K562 (cell line): Measurements from ENCODE around the gene WWP2.

Experiments used
- EP300 ChIP-seq: IDR thresholded peaks from 2 replicates; pipeline ENCODE4 v1.6.1; 2012; ENCODE audit warnings: low read length, improper control_type of control experiment
- EZH2 ChIP-seq: IDR thresholded peaks from 2 replicates; pipeline ENCODE4 v1.6.1; 2012; ENCODE audit warnings: low read depth, mild to moderate bottlenecking, inconsistent platforms, low read length, borderline replicate concordance
- MIER1 ChIP-seq: fragments of 450-650 bp; IDR thresholded peaks from 2 replicates; pipeline ENCODE4 v1.6.1; 2016; ENCODE audit warnings: antibody characterized with exemption, mild to moderate bottlenecking, low read depth
- POLR2AphosphoS5 ChIP-seq: IDR thresholded peaks from 2 replicates; pipeline ENCODE4 v1.6.1; 2011; ENCODE audit warnings: mild to moderate bottlenecking, low read depth, low read length, moderate library complexity; ENCODE audit not compliant: control insufficient read depth, insufficient read depth
- SIN3A ChIP-seq, 2 experiments: fragments of 150-350 bp in 1 of 2; IDR thresholded peaks; 2 replicates each; pipeline ENCODE4 v1.6.1; 2011 to 2016; ENCODE audit warnings: borderline replicate concordance in 2 of 2, low read depth in 2 of 2, low read length in 2 of 2, mild to moderate bottlenecking in 2 of 2, moderate library complexity in 2 of 2; ENCODE audit not compliant: control insufficient read depth in 1 of 2
- SPI1 ChIP-seq: IDR thresholded peaks from 2 replicates; pipeline ENCODE4 v1.6.1; 2011; ENCODE audit warnings: low read depth, low read length, control low read depth, borderline replicate concordance
- ZKSCAN1 ChIP-seq: fragments of 150-350 bp; IDR thresholded peaks from 2 replicates; pipeline ENCODE4 v1.6.1; 2016; ENCODE audit warnings: low read depth, low read length
- ZNF184 ChIP-seq: sonication (generic); formaldehyde crosslinking; IDR thresholded peaks from 2 replicates; pipeline ENCODE4 v1.5.0; 2020; ENCODE audit warnings: missing genetic modification reagents
- TF ChIP-seq, protein P1 (sequence below), 3 experiments: IDR thresholded peaks in 2 of 3; conservative IDR thresholded peaks in 1 of 3; 2 replicates each; pipeline ENCODE4 v1.5.1; 2011 to 2012; ENCODE audit warnings: low read length in 3 of 3, mild to moderate bottlenecking in 3 of 3, control low read depth in 2 of 3, improper control_type of control experiment in 1 of 3, inconsistent platforms in 1 of 3, low read depth in 1 of 3, mixed read lengths in 1 of 3, moderate library complexity in 1 of 3; ENCODE audit not compliant: insufficient read depth in 2 of 3
- TF ChIP-seq, protein P2 (sequence below): sonication (generic); formaldehyde crosslinking; IDR thresholded peaks from 2 replicates; pipeline ENCODE4 v1.8.1; 2023; ENCODE audit warnings: mild to moderate bottlenecking, missing genetic modification reagents
- TF ChIP-seq, protein P3 (sequence below): fragments of 250-450 bp; sonication (Bioruptor Pico); IDR thresholded peaks from 2 replicates; pipeline ENCODE4 v1.8.0; 2022; ENCODE audit warnings: moderate library complexity, mild to moderate bottlenecking, inconsistent platforms

DNA sequence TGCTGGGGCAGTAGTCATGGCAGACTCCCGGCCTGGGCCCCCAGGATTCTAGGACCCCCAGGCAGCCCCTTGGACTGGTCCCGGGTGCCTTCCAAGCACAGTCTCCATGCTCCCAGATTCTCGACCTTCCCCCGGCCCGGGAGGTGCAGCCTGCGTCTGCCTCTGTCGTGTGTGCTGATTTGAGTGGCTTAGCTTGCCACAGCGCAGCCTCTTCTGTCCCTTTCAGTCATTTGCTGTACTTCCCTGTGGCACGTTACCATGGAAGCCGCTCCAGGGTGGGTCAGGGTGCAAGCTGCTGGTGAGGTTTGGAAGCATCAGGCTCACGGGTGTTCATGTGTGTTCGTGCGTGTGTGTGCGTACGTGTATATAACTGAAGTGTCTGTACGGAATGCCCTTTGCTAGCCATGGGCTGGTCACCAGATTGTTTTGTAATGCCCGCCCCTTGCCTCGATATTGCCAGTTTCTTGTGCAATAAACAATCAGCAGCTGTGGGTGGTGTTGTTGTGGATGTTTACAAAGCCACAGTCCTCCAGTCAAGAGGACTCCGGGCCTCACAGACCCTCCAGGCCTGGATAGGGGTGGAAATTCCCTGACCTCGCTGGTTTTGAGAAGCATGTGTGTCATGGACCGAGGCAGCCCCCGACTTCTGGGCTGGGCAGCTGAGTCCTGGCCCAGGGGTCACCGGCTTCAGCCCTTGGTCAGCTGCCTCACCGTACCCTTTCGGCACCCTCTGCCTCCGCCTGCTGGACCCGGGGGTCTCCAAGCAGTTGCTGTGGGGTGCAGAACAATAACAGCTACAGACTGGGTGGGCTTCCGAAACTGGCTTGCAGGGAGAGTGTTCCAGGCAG, 179.3 kb downstream of the WWP2 start:
- no peak for TF ChIP-seq POLR2AphosphoS5
- no peak for TF ChIP-seq SIN3A (IDR thresholded peaks at IDR 0.05; ENCODE audit: borderline replicate concordance in 2 of 2, control insufficient read depth in 1 of 2, low read depth in 2 of 2, low read length in 2 of 2)
- TF ChIP-seq, protein P1, sequence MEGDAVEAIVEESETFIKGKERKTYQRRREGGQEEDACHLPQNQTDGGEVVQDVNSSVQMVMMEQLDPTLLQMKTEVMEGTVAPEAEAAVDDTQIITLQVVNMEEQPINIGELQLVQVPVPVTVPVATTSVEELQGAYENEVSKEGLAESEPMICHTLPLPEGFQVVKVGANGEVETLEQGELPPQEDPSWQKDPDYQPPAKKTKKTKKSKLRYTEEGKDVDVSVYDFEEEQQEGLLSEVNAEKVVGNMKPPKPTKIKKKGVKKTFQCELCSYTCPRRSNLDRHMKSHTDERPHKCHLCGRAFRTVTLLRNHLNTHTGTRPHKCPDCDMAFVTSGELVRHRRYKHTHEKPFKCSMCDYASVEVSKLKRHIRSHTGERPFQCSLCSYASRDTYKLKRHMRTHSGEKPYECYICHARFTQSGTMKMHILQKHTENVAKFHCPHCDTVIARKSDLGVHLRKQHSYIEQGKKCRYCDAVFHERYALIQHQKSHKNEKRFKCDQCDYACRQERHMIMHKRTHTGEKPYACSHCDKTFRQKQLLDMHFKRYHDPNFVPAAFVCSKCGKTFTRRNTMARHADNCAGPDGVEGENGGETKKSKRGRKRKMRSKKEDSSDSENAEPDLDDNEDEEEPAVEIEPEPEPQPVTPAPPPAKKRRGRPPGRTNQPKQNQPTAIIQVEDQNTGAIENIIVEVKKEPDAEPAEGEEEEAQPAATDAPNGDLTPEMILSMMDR (IDR thresholded peaks at IDR 0.05 in 2 of 3, conservative IDR thresholded peaks at IDR 0.05 in 1 of 3; ENCODE audit: insufficient read depth in 2 of 3, low read depth in 1 of 3, low read length in 3 of 3) = no peak
- TF ChIP-seq EZH2 = no peak
- no peak for TF ChIP-seq ZKSCAN1
- TF ChIP-seq, protein P2, sequence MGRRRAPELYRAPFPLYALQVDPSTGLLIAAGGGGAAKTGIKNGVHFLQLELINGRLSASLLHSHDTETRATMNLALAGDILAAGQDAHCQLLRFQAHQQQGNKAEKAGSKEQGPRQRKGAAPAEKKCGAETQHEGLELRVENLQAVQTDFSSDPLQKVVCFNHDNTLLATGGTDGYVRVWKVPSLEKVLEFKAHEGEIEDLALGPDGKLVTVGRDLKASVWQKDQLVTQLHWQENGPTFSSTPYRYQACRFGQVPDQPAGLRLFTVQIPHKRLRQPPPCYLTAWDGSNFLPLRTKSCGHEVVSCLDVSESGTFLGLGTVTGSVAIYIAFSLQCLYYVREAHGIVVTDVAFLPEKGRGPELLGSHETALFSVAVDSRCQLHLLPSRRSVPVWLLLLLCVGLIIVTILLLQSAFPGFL = no peak
- no peak for TF ChIP-seq SPI1
- no peak for TF ChIP-seq EP300
- TF ChIP-seq, protein P3, sequence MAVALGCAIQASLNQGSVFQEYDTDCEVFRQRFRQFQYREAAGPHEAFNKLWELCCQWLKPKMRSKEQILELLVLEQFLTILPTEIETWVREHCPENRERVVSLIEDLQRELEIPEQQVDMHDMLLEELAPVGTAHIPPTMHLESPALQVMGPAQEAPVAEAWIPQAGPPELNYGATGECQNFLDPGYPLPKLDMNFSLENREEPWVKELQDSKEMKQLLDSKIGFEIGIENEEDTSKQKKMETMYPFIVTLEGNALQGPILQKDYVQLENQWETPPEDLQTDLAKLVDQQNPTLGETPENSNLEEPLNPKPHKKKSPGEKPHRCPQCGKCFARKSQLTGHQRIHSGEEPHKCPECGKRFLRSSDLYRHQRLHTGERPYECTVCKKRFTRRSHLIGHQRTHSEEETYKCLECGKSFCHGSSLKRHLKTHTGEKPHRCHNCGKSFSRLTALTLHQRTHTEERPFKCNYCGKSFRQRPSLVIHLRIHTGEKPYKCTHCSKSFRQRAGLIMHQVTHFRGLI (CRISPR knock-in tag) = no peak
- TF ChIP-seq ZNF184 (CRISPR knock-in tag) = no peak
- no peak for TF ChIP-seq MIER1
